Central memory CD4-positive, alpha-beta T cell (primary cell): ENCODE measurements around the gene ZNF57.
A peak's percentile ranks its signal among the peaks of the same experiment; 100 is the strongest.
"Not testable (repeated sequence)": the region's sequence is repeated elsewhere in the genome, so short reads cannot be mapped to it uniquely, and the experiment has no call there.

Source experiments
- DNase-seq: peaks from one replicate; pipeline ENCODE4 v3.0.0; 2022

Gene ZNF57

GRCh38 chr19:2902590-2903218, 2.0 kb downstream of the ZNF57 start:
- no peak for DNase-seq

GRCh38 chr19:2903326-2903725, 2.6 kb downstream of the ZNF57 start:
- DNase-seq, result not testable (repeated sequence)

GRCh38 chr19:2905918-2906519, 5.3 kb downstream of the ZNF57 start:
- DNase-seq, result no peak

GRCh38 chr19:2906631-2907195, 6.0 kb downstream of the ZNF57 start:
- DNase-seq, result no peak

- DNase-seq, result no peak
Measured at GRCh38 chr19:2912306-2912705, 11.6 kb downstream of the ZNF57 start.

GRCh38 chr19:2917275-2918184, 16.8 kb downstream of the ZNF57 start:
- DNase-seq, result no peak

- DNase-seq, result no peak
Measured at GRCh38 chr19:2922987-2923386, 22.3 kb downstream of the ZNF57 start.

- DNase-seq, result no peak
Measured at GRCh38 chr19:2923510-2923909, 22.8 kb downstream of the ZNF57 start.

GRCh38 chr19:2926341-2927031, 25.8 kb downstream of the ZNF57 start:
- no peak for DNase-seq

GRCh38 chr19:2927032-2927430, 26.3 kb downstream of the ZNF57 start:
- no peak for DNase-seq

- no peak for DNase-seq
Measured at GRCh38 chr19:2933490-2933910, 32.8 kb downstream of the ZNF57 start.

GRCh38 chr19:2935863-2936262, 35.1 kb downstream of the ZNF57 start:
- not testable (repeated sequence) for DNase-seq

GRCh38 chr19:2942928-2943640, 42.4 kb downstream of the ZNF57 start:
- DNase-seq, result no peak

- no peak for DNase-seq
Measured at GRCh38 chr19:2944403-2944774, 43.7 kb downstream of the ZNF57 start.

- DNase-seq, result peak; percentile 98
Measured at GRCh38 chr19:2944775-2945574, 44.2 kb downstream of the ZNF57 start, which contains the start of gene ZNF77. TSS of gene ZNF77 (minus strand) at chr19:2944971. CDS start at chr19:2944840, 131 bp downstream.

- DNase-seq, result no peak
Measured at GRCh38 chr19:2945575-2946184, 45.0 kb downstream of the ZNF57 start.

GRCh38 chr19:2949939-2950285, 49.2 kb downstream of the ZNF57 start:
- no peak for DNase-seq

GRCh38 chr19:2950286-2951124, 49.8 kb downstream of the ZNF57 start:
- peak; percentile 100 for DNase-seq

- no peak for DNase-seq
Measured at GRCh38 chr19:2952953-2953481, 52.3 kb downstream of the ZNF57 start.

- no peak for DNase-seq
Measured at GRCh38 chr19:2957160-2957559, 56.4 kb downstream of the ZNF57 start.
